Limb (tissue), 2 donors: ENCODE measurements around the gene TEKTIP1.
A peak's percentile ranks its signal among the peaks of the same experiment; 100 is the strongest.
"Not testable (repeated sequence)": the region's sequence is repeated elsewhere in the genome, so short reads cannot be mapped to it uniquely, and the experiment has no call there.

Source experiments
- DNase-seq, 2 donors: peaks; one replicate each; pipeline ENCODE4 v3.0.0-alpha.2; 2016; ENCODE audit errors: extremely low spot score in 2 of 2

Gene TEKTIP1

GRCh38 chr19:3522421-3523360, 16.3 kb upstream of the TEKTIP1 start:
- DNase-seq = no peak

GRCh38 chr19:3523361-3524077, 15.5 kb upstream of the TEKTIP1 start:
- DNase-seq = no peak

GRCh38 chr19:3524078-3524842, 14.7 kb upstream of the TEKTIP1 start:
- peak in 1 of 2 donors; percentile 24 for DNase-seq

- DNase-seq = no peak
Observed at GRCh38 chr19:3524904-3525451, 14.0 kb upstream of the TEKTIP1 start.

- peak in 1 of 2 donors; percentile 31 for DNase-seq
Observed at GRCh38 chr19:3526507-3527237, 12.3 kb upstream of the TEKTIP1 start.

- DNase-seq = peak in 1 of 2 donors; percentile 21
Observed at GRCh38 chr19:3527238-3527910, 11.6 kb upstream of the TEKTIP1 start.

- peak in 1 of 2 donors; percentile 23 for DNase-seq
Observed at GRCh38 chr19:3528080-3528479, 10.9 kb upstream of the TEKTIP1 start.

GRCh38 chr19:3528539-3529211, 10.3 kb upstream of the TEKTIP1 start:
- no peak for DNase-seq

- not testable (repeated sequence) for DNase-seq
Observed at GRCh38 chr19:3529299-3529698, 9.7 kb upstream of the TEKTIP1 start.

- DNase-seq = no peak
Observed at GRCh38 chr19:3530389-3530788, 8.6 kb upstream of the TEKTIP1 start.

GRCh38 chr19:3531716-3532115, 7.3 kb upstream of the TEKTIP1 start:
- DNase-seq = no peak

- no peak for DNase-seq
Observed at GRCh38 chr19:3532154-3532786, 6.7 kb upstream of the TEKTIP1 start.

GRCh38 chr19:3533033-3533432, 5.9 kb upstream of the TEKTIP1 start:
- DNase-seq = no peak

GRCh38 chr19:3533563-3534216, 5.3 kb upstream of the TEKTIP1 start:
- no peak for DNase-seq

- DNase-seq = no peak
Observed at GRCh38 chr19:3534375-3535234, 4.4 kb upstream of the TEKTIP1 start.

GRCh38 chr19:3535235-3535535, 3.8 kb upstream of the TEKTIP1 start:
- no peak for DNase-seq

- peak in 1 of 2 donors; percentile 24 for DNase-seq
Observed at GRCh38 chr19:3535563-3535965, 3.4 kb upstream of the TEKTIP1 start.

- peak in 1 of 2 donors; percentile 27 for DNase-seq
Observed at GRCh38 chr19:3535981-3536380, 3.0 kb upstream of the TEKTIP1 start.
